ENCODE measurements around the gene DAB2.

Gene DAB2

GRCh38 chr5:39422728-39423285 is 2.0 kb downstream of the DAB2 start:
- no peak for DNase-seq (ENCODE audit: extremely low spot score)
- ChIA-PET CTCF (interaction anchor here (1.1 kb wide), 1 partner anchor 47 kb away, joined by 4 read pairs; no protein-coding TSS in a partner anchor), POLR2A (interaction anchor here (2.6 kb wide), 1 partner anchor 8 kb away, joined by 20 read pairs; no protein-coding TSS in a partner anchor)
- TF ChIP-seq TARDBP (IDR thresholded peaks at IDR 0.05): no peak
- TF ChIP-seq ZNF384 (IDR thresholded peaks at IDR 0.05): no peak
- no peak for TF ChIP-seq ELF4 (IDR thresholded peaks at IDR 0.05)
- no peak for TF ChIP-seq NFRKB (IDR thresholded peaks at IDR 0.05)
- no peak for TF ChIP-seq LEF1 (IDR thresholded peaks at IDR 0.05; ENCODE audit: borderline replicate concordance)
- no peak for TF ChIP-seq SUZ12 (IDR thresholded peaks at IDR 0.05)
- TF ChIP-seq L3MBTL2 (conservative IDR thresholded peaks at IDR 0.05): no peak
- no peak for TF ChIP-seq FOXM1 (IDR thresholded peaks at IDR 0.05; ENCODE audit: borderline replicate concordance)
- no peak for TF ChIP-seq FOXK2 (IDR thresholded peaks at IDR 0.05)
- no peak for TF ChIP-seq PKNOX1 (IDR thresholded peaks at IDR 0.05)
- TF ChIP-seq HDGF (IDR thresholded peaks at IDR 0.05; ENCODE audit: borderline replicate concordance): no peak
- TF ChIP-seq CTBP1 (IDR thresholded peaks at IDR 0.05; ENCODE audit: borderline replicate concordance): no peak
- TF ChIP-seq BHLHE40 (IDR thresholded peaks at IDR 0.05; ENCODE audit: borderline replicate concordance): no peak
- no peak for TF ChIP-seq SP1 (IDR thresholded peaks at IDR 0.05)
- no peak for TF ChIP-seq FOXA1 (IDR thresholded peaks at IDR 0.05)
- no peak for TF ChIP-seq ARNT (IDR thresholded peaks at IDR 0.05)

- DNase-seq (ENCODE audit: extremely low spot score): no peak
- ChIA-PET POLR2A (no interaction called here), CTCF (no interaction called here)
- TF ChIP-seq SP1 (IDR thresholded peaks at IDR 0.05): no peak
- TF ChIP-seq SUZ12 (IDR thresholded peaks at IDR 0.05): no peak
- TF ChIP-seq FOXA1 (IDR thresholded peaks at IDR 0.05): no peak
- no peak for TF ChIP-seq CTBP1 (IDR thresholded peaks at IDR 0.05; ENCODE audit: borderline replicate concordance)
- TF ChIP-seq FOXK2 (IDR thresholded peaks at IDR 0.05): no peak
- TF ChIP-seq L3MBTL2 (conservative IDR thresholded peaks at IDR 0.05): no peak
- TF ChIP-seq ELF4 (IDR thresholded peaks at IDR 0.05): no peak
- TF ChIP-seq TARDBP (IDR thresholded peaks at IDR 0.05): no peak
- TF ChIP-seq BHLHE40 (IDR thresholded peaks at IDR 0.05; ENCODE audit: borderline replicate concordance): no peak
- no peak for TF ChIP-seq PKNOX1 (IDR thresholded peaks at IDR 0.05)
- no peak for TF ChIP-seq HDGF (IDR thresholded peaks at IDR 0.05; ENCODE audit: borderline replicate concordance)
- no peak for TF ChIP-seq ARNT (IDR thresholded peaks at IDR 0.05)
- no peak for TF ChIP-seq NFRKB (IDR thresholded peaks at IDR 0.05)
- TF ChIP-seq FOXM1 (IDR thresholded peaks at IDR 0.05; ENCODE audit: borderline replicate concordance): no peak
- TF ChIP-seq ZNF384 (IDR thresholded peaks at IDR 0.05): no peak
- TF ChIP-seq LEF1 (IDR thresholded peaks at IDR 0.05; ENCODE audit: borderline replicate concordance): no peak
Measured at GRCh38 chr5:39422036-39422606, 2.7 kb downstream of the DAB2 start.

GRCh38 chr5:39420482-39421145 is 4.2 kb downstream of the DAB2 start:
- POLR2A ChIA-PET: no interaction called here
- no peak for DNase-seq (ENCODE audit: extremely low spot score)
- CTCF ChIA-PET: interaction anchor here (0.6 to 1.1 kb wide), 2 partner anchors 24 to 45 kb away, joined by 3 read pairs; no protein-coding TSS in a partner anchor
- TF ChIP-seq SP1 (IDR thresholded peaks at IDR 0.05) (no peak), FOXK2 (IDR thresholded peaks at IDR 0.05) (no peak), ZNF384 (IDR thresholded peaks at IDR 0.05) (no peak), ELF4 (IDR thresholded peaks at IDR 0.05) (no peak), FOXA1 (IDR thresholded peaks at IDR 0.05) (no peak), HDGF (IDR thresholded peaks at IDR 0.05; ENCODE audit: borderline replicate concordance) (no peak), L3MBTL2 (conservative IDR thresholded peaks at IDR 0.05) (no peak), ARNT (IDR thresholded peaks at IDR 0.05) (no peak), SUZ12 (IDR thresholded peaks at IDR 0.05) (no peak), FOXM1 (IDR thresholded peaks at IDR 0.05; ENCODE audit: borderline replicate concordance) (no peak), NFRKB (IDR thresholded peaks at IDR 0.05) (no peak), BHLHE40 (IDR thresholded peaks at IDR 0.05; ENCODE audit: borderline replicate concordance) (no peak), PKNOX1 (IDR thresholded peaks at IDR 0.05) (no peak), LEF1 (IDR thresholded peaks at IDR 0.05; ENCODE audit: borderline replicate concordance) (no peak)

GRCh38 chr5:39419796-39420195 is 5.0 kb downstream of the DAB2 start:
- TF ChIP-seq SUZ12 (IDR thresholded peaks at IDR 0.05) (no peak), CTBP1 (IDR thresholded peaks at IDR 0.05; ENCODE audit: borderline replicate concordance) (no peak)
- POLR2A ChIA-PET: no interaction called here
- no peak for DNase-seq (ENCODE audit: extremely low spot score)
- CTCF ChIA-PET: interaction anchor here (0.6 kb wide), 1 partner anchor 25 kb away, joined by 3 read pairs; no protein-coding TSS in a partner anchor

GRCh38 chr5:39417979-39418378 is 6.8 kb downstream of the DAB2 start:
- TF ChIP-seq SP1 (IDR thresholded peaks at IDR 0.05) (no peak), NFRKB (IDR thresholded peaks at IDR 0.05) (no peak), TARDBP (IDR thresholded peaks at IDR 0.05) (no peak), ARNT (IDR thresholded peaks at IDR 0.05) (no peak), ELF4 (IDR thresholded peaks at IDR 0.05) (no peak), CTBP1 (IDR thresholded peaks at IDR 0.05; ENCODE audit: borderline replicate concordance) (no peak), SUZ12 (IDR thresholded peaks at IDR 0.05) (no peak), BHLHE40 (IDR thresholded peaks at IDR 0.05; ENCODE audit: borderline replicate concordance) (no peak), ZNF384 (IDR thresholded peaks at IDR 0.05) (no peak), HDGF (IDR thresholded peaks at IDR 0.05; ENCODE audit: borderline replicate concordance) (no peak), FOXM1 (IDR thresholded peaks at IDR 0.05; ENCODE audit: borderline replicate concordance) (no peak), L3MBTL2 (conservative IDR thresholded peaks at IDR 0.05) (no peak), PKNOX1 (IDR thresholded peaks at IDR 0.05) (no peak)
- CTCF ChIA-PET: no interaction called here
- POLR2A ChIA-PET: no interaction called here

More at GRCh38 chr5:39417979-39418378, 6.8 kb downstream of the DAB2 start:
- DNase-seq (ENCODE audit: extremely low spot score): no peak

Measured in HEK293T (cell line).